Psoas muscle (tissue), 8 donors: ENCODE measurements around the gene XCL1. TPM values are rescaled to one million over a fixed set of nuclear protein-coding genes. Genes with fewer than 3 reads are reported as not detected.
"Not testable (repeated sequence)": the region's sequence is repeated elsewhere in the genome, so short reads cannot be mapped to it uniquely, and the experiment has no call there.

Source experiments
- ATAC-seq, 4 donors: fragments of 200-7000 bp; cut with Tn5 transposase; one replicate each; pipeline ENCODE4 v1.9.1; 2020; ENCODE audit warnings: moderate library complexity in 3 of 4, mild to moderate bottlenecking in 2 of 4
- DNase-seq, 2 donors: peaks; one replicate each; pipeline ENCODE4 v3.0.0-alpha.2; 2020
- H3K27ac ChIP-seq: fragments of 200-600 bp; one replicate; pipeline ENCODE4 v1.8.0; 2022
- H3K27me3 ChIP-seq, 3 donors: fragments of 200-600 bp in 1 of 3; one replicate each; pipeline versions ENCODE4 v1.6.1 to v1.8.0; 2013 to 2022; ENCODE audit warnings: low read length in 2 of 3, mild to moderate bottlenecking in 2 of 3, moderate library complexity in 1 of 3; ENCODE audit not compliant: insufficient read depth in 3 of 3
- H3K36me3 ChIP-seq, 2 donors: fragments of 200-600 bp in 1 of 2; one replicate each; pipeline versions ENCODE4 v1.6.1 to v1.8.0; 2013 to 2022; ENCODE audit warnings: low read depth in 1 of 2, mild to moderate bottlenecking in 1 of 2, moderate library complexity in 1 of 2; ENCODE audit not compliant: insufficient read depth in 1 of 2
- H3K4me1 ChIP-seq: fragments of 200-600 bp; one replicate; pipeline ENCODE4 v1.8.0; 2022
- H3K4me3 ChIP-seq: fragments of 200-600 bp; one replicate; pipeline ENCODE4 v1.8.0; 2022; ENCODE audit warnings: mild to moderate bottlenecking
- H3K9me3 ChIP-seq: fragments of 200-600 bp; one replicate; pipeline ENCODE4 v1.8.0; 2022
- WGBS, 3 donors: extraction: QIAGEN DNeasy Blood & Tissue Kit; methylation state at CpG; one replicate each; pipeline versions ENCODE4 v1.1.6 to v1.1.7; 2013; 5-methylcytosine and 5-hydroxymethylcytosine counted together
- intact Hi-C, 2 donors: fragments of 100-400 bp; cut with DNase I; formaldehyde crosslinking; loops; one replicate each; pipeline versions ENCODE4 v1.11.0 to v1.14.2; 2022
- polyA plus RNA-seq, 3 donors: library from polyadenylated mRNA; stranded (reverse); fragments of 200-250 nt; gene quantifications; one replicate each; pipeline ENCODE4 v1.2.3, GENCODE V29; 2013
- total RNA-seq, 4 donors: library from RNA; stranded (reverse); fragmentation: NEBNext Ultra II Directional in 2 of 4; extraction: Animal tissue kit (Norgen Biotek cat#: 25700) in 2 of 4; gene quantifications; one replicate each; pipeline versions ENCODE4 v1.2.1 to v1.2.4, GENCODE V29; 2021 to 2023
- TF ChIP-seq, protein P1 (sequence below): fragments of 200-600 bp; IDR thresholded peaks from one replicate; pipeline ENCODE4 v1.8.0; 2022; ENCODE audit warnings: antibody characterized with exemption
- donor health status: healthy with polysubstance abuse.
- donor health status: DM: no; HTN: no; CAD: no; lungs with moderate emphysema.
- donor health status: Bipolar disorder and iron deficiency.
- donor health status: healthy.
- donor health status: DM: yes; HTN: yes; CAD: no.
- donor health status: DM: no; HTN: no; CAD: no.
- donor health status: DM: no; HTN: no; CAD: no.
- donor health status: DM: yes; HTN: yes; CAD: no.

The XCL1 gene
- total and polyA plus RNA-seq, 7 donors: 0.03 to 0.28 TPM; not detected in 5

DNA sequence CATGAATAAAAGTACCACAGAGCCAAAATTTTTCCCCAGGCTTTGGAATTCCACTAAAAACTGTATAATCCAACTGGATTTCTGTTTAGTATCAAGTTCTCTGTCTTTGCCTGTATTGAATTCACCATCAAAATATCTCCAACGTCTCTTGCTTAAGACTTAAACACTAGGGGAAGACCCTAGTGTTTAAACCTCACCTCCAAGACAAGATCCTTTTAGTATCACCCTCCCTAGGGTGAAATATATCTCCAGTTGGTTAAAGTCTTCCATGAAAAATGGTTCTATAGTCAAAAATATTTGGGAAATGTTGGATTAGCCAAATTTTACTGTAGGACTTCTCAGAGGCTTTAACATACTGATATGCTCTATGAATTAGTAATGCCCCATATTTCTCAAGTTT, 8.1 kb upstream of the XCL1 start:
- ATAC-seq: no peak
- H3K4me3 ChIP-seq: no peak overlapping the region
- H3K36me3 ChIP-seq: no peaks in the 10 kb centered on the region
- 14 to 20% (median 18%) methylated on average over 1 of the region's 1 CpG for WGBS, 3 donors
- H3K27ac ChIP-seq: no peak overlapping the region
- intact Hi-C loops: loop anchor here in 1 of 2 donors (10.0 kb wide), 1 partner anchor 124 kb away; no protein-coding TSS in a partner anchor
- H3K9me3 ChIP-seq: no peaks in the 10 kb centered on the region
- TF ChIP-seq, protein P1, sequence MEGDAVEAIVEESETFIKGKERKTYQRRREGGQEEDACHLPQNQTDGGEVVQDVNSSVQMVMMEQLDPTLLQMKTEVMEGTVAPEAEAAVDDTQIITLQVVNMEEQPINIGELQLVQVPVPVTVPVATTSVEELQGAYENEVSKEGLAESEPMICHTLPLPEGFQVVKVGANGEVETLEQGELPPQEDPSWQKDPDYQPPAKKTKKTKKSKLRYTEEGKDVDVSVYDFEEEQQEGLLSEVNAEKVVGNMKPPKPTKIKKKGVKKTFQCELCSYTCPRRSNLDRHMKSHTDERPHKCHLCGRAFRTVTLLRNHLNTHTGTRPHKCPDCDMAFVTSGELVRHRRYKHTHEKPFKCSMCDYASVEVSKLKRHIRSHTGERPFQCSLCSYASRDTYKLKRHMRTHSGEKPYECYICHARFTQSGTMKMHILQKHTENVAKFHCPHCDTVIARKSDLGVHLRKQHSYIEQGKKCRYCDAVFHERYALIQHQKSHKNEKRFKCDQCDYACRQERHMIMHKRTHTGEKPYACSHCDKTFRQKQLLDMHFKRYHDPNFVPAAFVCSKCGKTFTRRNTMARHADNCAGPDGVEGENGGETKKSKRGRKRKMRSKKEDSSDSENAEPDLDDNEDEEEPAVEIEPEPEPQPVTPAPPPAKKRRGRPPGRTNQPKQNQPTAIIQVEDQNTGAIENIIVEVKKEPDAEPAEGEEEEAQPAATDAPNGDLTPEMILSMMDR: no peak
- DNase-seq: no peak
- H3K4me1 ChIP-seq: no peaks in the 10 kb centered on the region
- no peaks in the 10 kb centered on the region for H3K27me3 ChIP-seq

DNA sequence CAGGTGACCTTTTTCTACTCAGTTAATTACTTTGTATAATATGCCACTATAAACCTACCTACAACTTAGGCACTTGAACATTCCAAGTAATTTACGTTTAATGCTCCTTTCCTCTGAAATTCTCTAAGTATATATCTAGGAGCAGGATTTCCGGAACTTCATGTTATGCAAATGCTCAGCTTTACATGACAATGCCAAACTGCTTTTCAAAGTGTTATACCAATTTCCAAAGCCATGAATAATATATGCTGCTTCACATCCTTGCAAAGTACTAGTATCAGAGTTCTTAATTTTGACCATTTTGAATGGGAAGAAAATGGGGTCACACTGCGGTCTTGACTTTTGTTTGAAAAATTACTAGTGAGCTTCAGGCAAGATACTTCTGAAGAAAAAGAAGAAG, 5.8 kb upstream of the XCL1 start:
- DNase-seq: no peak
- TF ChIP-seq, protein P1: no peak
- Histone ChIP-seq H3K27ac (no peak overlapping the region), H3K27me3 (no peaks in the 10 kb centered on the region), H3K36me3 (no peaks in the 10 kb centered on the region), H3K4me3 (no peak overlapping the region), H3K9me3 (no peaks in the 10 kb centered on the region), H3K4me1 (no peaks in the 10 kb centered on the region)
- intact Hi-C loops: loop anchor here in 1 of 2 donors (5.0 kb wide), 1 partner anchor 228 kb away; no protein-coding TSS in a partner anchor
- WGBS, 3 donors: 62 to 76% (median 63%) methylated on average over 3 of the region's 3 CpGs
- ATAC-seq: no peak

DNA sequence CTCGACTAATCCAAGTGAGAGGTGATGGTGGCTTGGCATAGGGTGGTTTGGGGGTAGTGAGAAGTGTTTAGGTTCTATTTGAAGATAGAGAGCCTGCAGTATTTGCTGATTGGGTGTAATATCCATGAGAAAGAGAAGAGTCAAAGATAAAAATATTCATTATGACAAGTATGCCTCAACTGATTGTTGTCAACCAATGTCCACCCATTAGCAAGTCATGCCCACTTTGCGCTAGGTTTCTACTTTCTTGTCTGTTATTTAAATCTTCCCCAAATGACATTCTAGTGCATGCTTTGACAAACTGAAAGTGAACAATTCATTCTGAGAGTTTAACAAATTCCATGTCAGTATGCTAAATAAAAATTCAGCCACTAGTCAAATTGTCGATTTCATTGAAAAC, 3.8 kb upstream of the XCL1 start:
- no peak for ATAC-seq
- TF ChIP-seq, protein P1: no peak
- no peak for DNase-seq
- H3K27ac ChIP-seq: no peak overlapping the region
- H3K4me1 ChIP-seq: no peaks in the 10 kb centered on the region
- no peak overlapping the region for H3K4me3 ChIP-seq
- H3K27me3 ChIP-seq: no peaks in the 10 kb centered on the region
- intact Hi-C loops: loop anchor here (2.0 to 5.0 kb wide), 3 partner anchors 134 to 230 kb away; no protein-coding TSS in a partner anchor
- 93 to 97% (median 93%) methylated on average over 3 of the region's 3 CpGs for WGBS, 3 donors
- no peaks in the 10 kb centered on the region for H3K36me3 ChIP-seq
- no peaks in the 10 kb centered on the region for H3K9me3 ChIP-seq

DNA sequence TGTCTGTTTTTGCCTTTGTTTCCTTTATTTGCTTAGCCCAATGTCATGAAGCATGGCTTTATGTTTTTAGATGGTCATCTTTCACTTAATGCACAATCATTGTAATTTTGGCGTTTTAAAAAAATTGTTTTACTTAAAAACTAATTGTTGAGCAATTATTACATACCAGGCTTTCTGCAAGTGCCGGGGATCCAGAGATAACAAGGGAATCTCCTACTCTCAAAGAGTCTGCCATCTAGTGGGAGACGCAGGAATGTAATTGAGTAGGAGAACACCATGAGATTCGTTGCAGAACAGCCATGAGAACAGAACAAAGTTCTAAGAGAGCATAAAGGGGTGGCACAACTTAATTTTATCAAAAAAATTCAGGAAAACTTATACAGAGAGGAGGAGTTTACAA, 2.2 kb upstream of the XCL1 start:
- peak; percentile 52 to 77 (median 64) for ATAC-seq
- WGBS, 3 donors: 7 to 25% (median 19%) methylated on average over 3 to 4 of the region's 4 CpGs
- TF ChIP-seq, protein P1: peak; percentile 40

DNA sequence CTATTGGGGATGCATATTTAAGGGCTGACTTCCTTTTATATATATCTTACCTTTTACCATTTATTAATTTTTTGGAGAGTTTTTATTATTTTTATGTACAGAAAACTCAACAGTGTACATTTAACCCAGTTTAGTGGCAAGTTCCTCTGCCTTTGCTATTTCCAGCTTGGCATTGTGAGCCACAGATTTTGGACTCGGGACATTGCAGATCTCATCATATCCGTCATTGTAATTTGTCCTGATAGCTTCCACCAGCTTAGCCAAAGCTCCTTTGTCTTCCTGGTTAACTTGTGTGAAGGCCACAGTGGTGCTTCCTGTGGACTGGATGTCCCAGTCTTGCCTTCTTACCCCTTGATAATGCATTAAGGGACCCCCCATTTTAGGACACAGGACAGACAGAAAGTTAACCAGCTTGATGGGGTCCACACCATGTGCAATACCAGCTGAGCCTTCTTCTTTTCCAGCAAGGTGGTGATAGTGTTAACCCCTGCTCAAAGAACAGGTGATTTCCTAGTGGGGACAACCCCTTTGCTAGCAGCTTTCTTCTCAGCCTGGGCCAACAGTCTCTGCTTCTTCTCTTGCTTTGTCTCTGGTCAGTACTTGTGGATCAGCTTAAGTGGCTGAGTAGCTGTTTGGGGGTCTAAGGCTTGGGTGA, 2.3 kb downstream of the XCL1 start:
- H3K36me3 ChIP-seq, ATAC-seq, DNase-seq, intact Hi-C loops, H3K9me3 ChIP-seq, H3K4me3 ChIP-seq, H3K4me1 ChIP-seq, H3K27ac ChIP-seq, H3K27me3 ChIP-seq: not testable (repeated sequence)
- WGBS, 3 donors: 16 to 25% (median 19%) methylated on average over 2 of the region's 2 CpGs

More for the DNA sequence above, 2.2 kb upstream of the XCL1 start:
- not testable (repeated sequence) for H3K27me3 ChIP-seq, H3K9me3 ChIP-seq, DNase-seq, H3K4me3 ChIP-seq, H3K36me3 ChIP-seq, H3K4me1 ChIP-seq, H3K27ac ChIP-seq
- intact Hi-C loops: loop anchor here in 1 of 2 donors (5.0 kb wide), 1 partner anchor 232 kb away; no protein-coding TSS in a partner anchor

DNA sequence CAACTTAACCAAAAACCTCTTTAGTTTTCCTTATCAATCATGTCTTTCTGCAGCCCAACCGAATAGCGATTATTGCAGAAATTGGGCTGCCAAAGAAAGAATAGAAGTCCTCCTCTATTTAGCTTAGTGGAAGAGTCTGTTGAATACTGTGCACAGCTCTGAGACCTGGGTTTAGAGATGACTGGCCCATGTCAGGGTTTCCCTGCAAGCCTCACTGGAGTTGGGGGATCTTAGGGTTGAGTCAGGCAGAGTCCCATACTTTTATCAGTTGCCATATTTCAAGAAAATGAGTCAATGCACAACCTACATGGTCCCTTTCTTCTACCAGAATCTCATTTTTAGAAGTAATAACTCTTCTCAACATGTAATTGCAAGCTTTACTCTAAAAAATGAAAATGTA, 3.9 kb downstream of the XCL1 start:
- H3K36me3 ChIP-seq, intact Hi-C loops, DNase-seq, H3K27me3 ChIP-seq, H3K4me1 ChIP-seq, H3K9me3 ChIP-seq, H3K4me3 ChIP-seq, ATAC-seq, H3K27ac ChIP-seq: not testable (repeated sequence)
- 96 to 100% (median 100%) methylated on average over 2 of the region's 2 CpGs for WGBS, 3 donors

DNA sequence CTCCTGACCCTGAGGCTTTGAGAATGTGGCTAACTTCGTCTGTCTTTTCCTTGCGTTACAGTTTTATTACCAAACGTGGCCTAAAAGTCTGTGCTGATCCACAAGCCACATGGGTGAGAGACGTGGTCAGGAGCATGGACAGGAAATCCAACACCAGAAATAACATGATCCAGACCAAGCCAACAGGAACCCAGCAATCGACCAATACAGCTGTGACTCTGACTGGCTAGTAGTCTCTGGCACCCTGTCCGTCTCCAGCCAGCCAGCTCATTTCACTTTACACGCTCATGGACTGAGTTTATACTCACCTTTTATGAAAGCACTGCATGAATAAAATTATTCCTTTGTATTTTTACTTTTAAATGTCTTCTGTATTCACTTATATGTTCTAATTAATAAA, 4.6 kb downstream of the XCL1 start:
- H3K27ac ChIP-seq, DNase-seq, H3K9me3 ChIP-seq, H3K27me3 ChIP-seq, H3K4me3 ChIP-seq, intact Hi-C loops, H3K36me3 ChIP-seq: not testable (repeated sequence)
- peaks cover 13% of the 10 kb centered on the region for H3K4me1 ChIP-seq
- ATAC-seq: peak; percentile 26 to 63 (median 49)
- 35 to 61% (median 36%) methylated on average over 7 of the region's 7 CpGs for WGBS, 3 donors
